WTC11 (cell line): ENCODE data around the gene SRGAP1. TPM values are rescaled to one million over a fixed set of nuclear protein-coding genes. Genes with fewer than 3 reads are reported as not detected.

Experiments
- ATAC-seq: fragments of 200-7000 bp; cut with Tn5 transposase; 2 replicates; pipeline ENCODE4 v1.10.0; 2021; ENCODE audit warnings: mild to moderate bottlenecking, moderate library complexity
- CTCF ChIA-PET: fragments of 300-600 bp; sonication (Branson Sonifier 250); formaldehyde crosslinking; loops from one replicate; lab custom pipeline; 2021; ENCODE audit warnings: antibody characterized with exemption; lab: Charles Lee
- POLR2A ChIA-PET: fragments of 350-600 bp; sonication (Branson Sonifier 250); formaldehyde crosslinking; loops from one replicate; lab custom pipeline; 2021; ENCODE audit warnings: antibody characterized with exemption; lab: Charles Lee
- DNase-seq: peaks from one replicate; pipeline ENCODE4 v3.0.0; 2021; ENCODE audit warnings: low spot score
- H3K27ac Mint-ChIP-seq: 2 replicates; pipeline ENCODE4 v1.8.0; 2021; ENCODE audit warnings: mixed read lengths
- H3K27me3 Mint-ChIP-seq: 2 replicates; pipeline ENCODE4 v1.8.0; 2021; ENCODE audit warnings: low read depth, mild to moderate bottlenecking, moderate library complexity, mixed read lengths
- H3K36me3 Mint-ChIP-seq: 2 replicates; pipeline ENCODE4 v1.8.0; 2021; ENCODE audit warnings: mixed read lengths
- H3K4me1 Mint-ChIP-seq: 2 replicates; pipeline ENCODE4 v1.8.0; 2022; ENCODE audit warnings: mixed read lengths
- H3K4me3 Mint-ChIP-seq: 2 replicates; pipeline ENCODE4 v1.8.0; 2021; ENCODE audit warnings: mild to moderate bottlenecking, moderate library complexity, mixed read lengths
- H3K9me3 Mint-ChIP-seq: 2 replicates; pipeline ENCODE4 v1.8.0; 2021; ENCODE audit warnings: mixed read lengths
- CDX4 ChIP-seq: fragments of 250-450 bp; sonication (Bioruptor Pico); IDR thresholded peaks from 2 replicates; pipeline ENCODE4 v1.9.0; 2021; ENCODE audit warnings: moderate library complexity, mild to moderate bottlenecking, inconsistent platforms, borderline replicate concordance
- CTCF ChIP-seq: fragments of 200-600 bp; IDR thresholded peaks from 2 replicates; pipeline ENCODE4 v1.8.0; 2022; ENCODE audit warnings: antibody characterized with exemption
- ELF4 ChIP-seq: sonication (generic); formaldehyde crosslinking; IDR thresholded peaks from 2 replicates; pipeline ENCODE4 v1.8.1; 2022; ENCODE audit warnings: low read depth, mild to moderate bottlenecking, moderate library complexity, missing genetic modification reagents
- FOXP1 ChIP-seq: sonication (generic); formaldehyde crosslinking; IDR thresholded peaks from 2 replicates; pipeline ENCODE4 v1.8.0; 2022; ENCODE audit warnings: missing genetic modification reagents, mild to moderate bottlenecking, moderate library complexity, borderline replicate concordance
- JAZF1 ChIP-seq: fragments of 250-450 bp; sonication (Bioruptor Pico); IDR thresholded peaks from 2 replicates; pipeline ENCODE4 v1.9.0; 2021; ENCODE audit warnings: moderate library complexity, mild to moderate bottlenecking, inconsistent platforms
- NFYB ChIP-seq: sonication (generic); formaldehyde crosslinking; conservative IDR thresholded peaks from 2 replicates; pipeline ENCODE4 v1.8.0; 2022; ENCODE audit warnings: low read depth, missing genetic modification reagents
- OVOL2 ChIP-seq: fragments of 250-450 bp; sonication (Bioruptor Pico); IDR thresholded peaks from 2 replicates; pipeline ENCODE4 v1.9.0; 2021; ENCODE audit warnings: mild to moderate bottlenecking, borderline replicate concordance
- TEAD4 ChIP-seq: sonication (generic); formaldehyde crosslinking; IDR thresholded peaks from 2 replicates; pipeline ENCODE4 v1.8.0; 2022; ENCODE audit warnings: mild to moderate bottlenecking, missing genetic modification reagents
- USF1 ChIP-seq: sonication (generic); formaldehyde crosslinking; IDR thresholded peaks from 2 replicates; pipeline ENCODE4 v1.8.0; 2022; ENCODE audit warnings: mild to moderate bottlenecking, missing genetic modification reagents
- ZNF232 ChIP-seq: sonication (generic); formaldehyde crosslinking; IDR thresholded peaks from 2 replicates; pipeline ENCODE4 v1.8.0; 2022; ENCODE audit warnings: mild to moderate bottlenecking, missing genetic modification reagents
- ZNF317 ChIP-seq: sonication (generic); formaldehyde crosslinking; IDR thresholded peaks from 2 replicates; pipeline ENCODE4 v1.8.1; 2023; ENCODE audit warnings: low read depth, mild to moderate bottlenecking, moderate library complexity, missing genetic modification reagents, borderline replicate concordance
- ZNF396 ChIP-seq: fragments of 250-450 bp; sonication (Bioruptor Pico); IDR thresholded peaks from 2 replicates; pipeline ENCODE4 v1.8.0; 2021; ENCODE audit warnings: mild to moderate bottlenecking, moderate library complexity, borderline replicate concordance
- ZNF423 ChIP-seq: fragments of 250-450 bp; sonication (Bioruptor Pico); IDR thresholded peaks from 2 replicates; pipeline ENCODE4 v2.1.2; 2022; ENCODE audit warnings: mild to moderate bottlenecking, moderate library complexity
- ZNF532 ChIP-seq: fragments of 250-450 bp; sonication (Bioruptor Pico); IDR thresholded peaks from 2 replicates; pipeline ENCODE4 v1.9.0; 2021; ENCODE audit warnings: mild to moderate bottlenecking, borderline replicate concordance
- total RNA-seq: library from RNA; stranded (reverse); gene quantifications from 3 replicates; pipeline ENCODE4 v1.2.3, GENCODE V29; 2021
- TF ChIP-seq, protein P1 (sequence below): sonication (generic); formaldehyde crosslinking; IDR thresholded peaks from 2 replicates; pipeline ENCODE4 v1.8.1; 2022; ENCODE audit warnings: missing genetic modification reagents, borderline replicate concordance
- TF ChIP-seq, protein P2 (sequence below): fragments of 250-450 bp; sonication (Bioruptor Pico); conservative IDR thresholded peaks from 2 replicates; pipeline ENCODE4 v1.9.0; 2021; ENCODE audit warnings: mild to moderate bottlenecking
- TF ChIP-seq, protein P3 (sequence below): sonication (generic); formaldehyde crosslinking; IDR thresholded peaks from 2 replicates; pipeline ENCODE4 v1.8.1; 2023; ENCODE audit warnings: mild to moderate bottlenecking, moderate library complexity, missing genetic modification reagents
- TF ChIP-seq, protein P4 (sequence below): sonication (generic); formaldehyde crosslinking; IDR thresholded peaks from 2 replicates; pipeline ENCODE4 v1.8.1; 2023; ENCODE audit warnings: mild to moderate bottlenecking, missing genetic modification reagents, borderline replicate concordance
- TF ChIP-seq, protein P5 (sequence below): sonication (generic); formaldehyde crosslinking; IDR thresholded peaks from 2 replicates; pipeline ENCODE4 v1.8.1; 2023; ENCODE audit warnings: mild to moderate bottlenecking, missing genetic modification reagents, moderate library complexity

SRGAP1 gene
- total RNA-seq, 1 experiment from 2014 or later: 10.3 TPM

GRCh38 chr12:63867053-63867452 lies 22.6 kb downstream of the SRGAP1 start:
- Mint-ChIP-seq H3K9me3 (no peaks in the 10 kb centered on the region), H3K27ac (peak overlapping the region; percentile 33; the same call in 1 of the 2 replicates), H3K4me1 (peaks cover 83% of the 10 kb centered on the region), H3K36me3 (no peaks in the 10 kb centered on the region), H3K27me3 (no peaks in the 10 kb centered on the region), H3K4me3 (no peak overlapping the region)
- CTCF ChIA-PET: interaction anchor here (1.6 kb wide), 1 partner anchor 22 kb away, joined by 5 read pairs; the partner anchor contains the start of gene SRGAP1
- DNase-seq (no peak), ATAC-seq (no peak)
- POLR2A ChIA-PET: no interaction called here
- no peak for TF ChIP-seq CDX4 (CRISPR knock-in tag)
- no peak for TF ChIP-seq ZNF423 (CRISPR knock-in tag)
- TF ChIP-seq, protein P1, sequence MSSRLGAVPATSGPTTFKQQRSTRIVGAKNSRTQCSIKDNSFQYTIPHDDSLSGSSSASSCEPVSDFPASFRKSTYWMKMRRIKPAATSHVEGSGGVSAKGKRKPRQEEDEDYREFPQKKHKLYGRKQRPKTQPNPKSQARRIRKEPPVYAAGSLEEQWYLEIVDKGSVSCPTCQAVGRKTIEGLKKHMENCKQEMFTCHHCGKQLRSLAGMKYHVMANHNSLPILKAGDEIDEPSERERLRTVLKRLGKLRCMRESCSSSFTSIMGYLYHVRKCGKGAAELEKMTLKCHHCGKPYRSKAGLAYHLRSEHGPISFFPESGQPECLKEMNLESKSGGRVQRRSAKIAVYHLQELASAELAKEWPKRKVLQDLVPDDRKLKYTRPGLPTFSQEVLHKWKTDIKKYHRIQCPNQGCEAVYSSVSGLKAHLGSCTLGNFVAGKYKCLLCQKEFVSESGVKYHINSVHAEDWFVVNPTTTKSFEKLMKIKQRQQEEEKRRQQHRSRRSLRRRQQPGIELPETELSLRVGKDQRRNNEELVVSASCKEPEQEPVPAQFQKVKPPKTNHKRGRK (CRISPR knock-in tag): no peak
- TF ChIP-seq, protein P2, sequence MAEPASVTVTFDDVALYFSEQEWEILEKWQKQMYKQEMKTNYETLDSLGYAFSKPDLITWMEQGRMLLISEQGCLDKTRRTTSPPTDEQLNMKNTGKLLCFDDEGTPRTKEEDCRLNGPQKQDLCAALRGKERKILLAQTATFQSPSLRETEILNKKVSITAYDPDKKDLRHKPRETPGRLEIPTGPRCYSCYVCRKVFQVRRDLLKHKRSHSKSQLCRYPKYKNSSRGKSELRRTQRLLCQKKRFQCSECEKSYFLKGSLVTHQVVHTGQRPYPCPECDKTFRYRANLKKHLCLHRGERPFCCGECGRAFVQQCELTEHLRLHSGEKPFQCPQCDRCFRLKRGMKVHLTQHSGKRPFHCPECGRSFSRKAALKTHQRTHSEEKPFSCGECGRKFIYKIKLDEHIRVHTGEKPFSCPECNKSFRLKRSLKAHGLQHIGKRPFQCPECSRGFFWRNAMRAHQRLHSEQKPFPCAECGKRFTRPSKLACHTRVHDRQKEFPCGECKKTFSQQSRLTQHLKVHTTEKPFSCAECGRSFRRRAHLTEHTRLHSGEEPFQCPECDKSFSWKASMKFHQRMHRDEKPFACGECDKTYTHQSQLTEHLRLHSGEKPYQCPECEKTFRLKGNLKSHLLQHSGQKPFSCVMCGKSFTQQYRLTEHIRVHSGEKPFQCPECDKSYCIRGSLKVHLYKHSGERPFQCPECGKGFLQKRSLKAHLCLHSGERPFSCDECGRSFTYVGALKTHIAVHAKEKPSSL (CRISPR knock-in tag): no peak
- TF ChIP-seq TEAD4: no peak
- TF ChIP-seq USF1 (CRISPR knock-in tag): no peak
- TF ChIP-seq, protein P3, sequence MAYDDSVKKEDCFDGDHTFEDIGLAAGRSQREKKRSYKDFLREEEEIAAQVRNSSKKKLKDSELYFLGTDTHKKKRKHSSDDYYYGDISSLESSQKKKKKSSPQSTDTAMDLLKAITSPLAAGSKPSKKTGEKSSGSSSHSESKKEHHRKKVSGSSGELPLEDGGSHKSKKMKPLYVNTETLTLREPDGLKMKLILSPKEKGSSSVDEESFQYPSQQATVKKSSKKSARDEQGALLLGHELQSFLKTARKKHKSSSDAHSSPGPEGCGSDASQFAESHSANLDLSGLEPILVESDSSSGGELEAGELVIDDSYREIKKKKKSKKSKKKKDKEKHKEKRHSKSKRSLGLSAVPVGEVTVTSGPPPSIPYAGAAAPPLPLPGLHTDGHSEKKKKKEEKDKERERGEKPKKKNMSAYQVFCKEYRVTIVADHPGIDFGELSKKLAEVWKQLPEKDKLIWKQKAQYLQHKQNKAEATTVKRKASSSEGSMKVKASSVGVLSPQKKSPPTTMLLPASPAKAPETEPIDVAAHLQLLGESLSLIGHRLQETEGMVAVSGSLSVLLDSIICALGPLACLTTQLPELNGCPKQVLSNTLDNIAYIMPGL: no peak
- TF ChIP-seq ELF4 (CRISPR knock-in tag): no peak
- TF ChIP-seq, protein P4, sequence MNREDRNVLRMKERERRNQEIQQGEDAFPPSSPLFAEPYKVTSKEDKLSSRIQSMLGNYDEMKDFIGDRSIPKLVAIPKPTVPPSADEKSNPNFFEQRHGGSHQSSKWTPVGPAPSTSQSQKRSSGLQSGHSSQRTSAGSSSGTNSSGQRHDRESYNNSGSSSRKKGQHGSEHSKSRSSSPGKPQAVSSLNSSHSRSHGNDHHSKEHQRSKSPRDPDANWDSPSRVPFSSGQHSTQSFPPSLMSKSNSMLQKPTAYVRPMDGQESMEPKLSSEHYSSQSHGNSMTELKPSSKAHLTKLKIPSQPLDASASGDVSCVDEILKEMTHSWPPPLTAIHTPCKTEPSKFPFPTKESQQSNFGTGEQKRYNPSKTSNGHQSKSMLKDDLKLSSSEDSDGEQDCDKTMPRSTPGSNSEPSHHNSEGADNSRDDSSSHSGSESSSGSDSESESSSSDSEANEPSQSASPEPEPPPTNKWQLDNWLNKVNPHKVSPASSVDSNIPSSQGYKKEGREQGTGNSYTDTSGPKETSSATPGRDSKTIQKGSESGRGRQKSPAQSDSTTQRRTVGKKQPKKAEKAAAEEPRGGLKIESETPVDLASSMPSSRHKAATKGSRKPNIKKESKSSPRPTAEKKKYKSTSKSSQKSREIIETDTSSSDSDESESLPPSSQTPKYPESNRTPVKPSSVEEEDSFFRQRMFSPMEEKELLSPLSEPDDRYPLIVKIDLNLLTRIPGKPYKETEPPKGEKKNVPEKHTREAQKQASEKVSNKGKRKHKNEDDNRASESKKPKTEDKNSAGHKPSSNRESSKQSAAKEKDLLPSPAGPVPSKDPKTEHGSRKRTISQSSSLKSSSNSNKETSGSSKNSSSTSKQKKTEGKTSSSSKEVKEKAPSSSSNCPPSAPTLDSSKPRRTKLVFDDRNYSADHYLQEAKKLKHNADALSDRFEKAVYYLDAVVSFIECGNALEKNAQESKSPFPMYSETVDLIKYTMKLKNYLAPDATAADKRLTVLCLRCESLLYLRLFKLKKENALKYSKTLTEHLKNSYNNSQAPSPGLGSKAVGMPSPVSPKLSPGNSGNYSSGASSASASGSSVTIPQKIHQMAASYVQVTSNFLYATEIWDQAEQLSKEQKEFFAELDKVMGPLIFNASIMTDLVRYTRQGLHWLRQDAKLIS (CRISPR knock-in tag): no peak
- TF ChIP-seq ZNF396 (CRISPR knock-in tag): no peak
- no peak for TF ChIP-seq JAZF1
- TF ChIP-seq NFYB (CRISPR knock-in tag): no peak
- no peak for TF ChIP-seq ZNF532 (CRISPR knock-in tag)
- no peak for TF ChIP-seq ZNF317 (CRISPR knock-in tag)
- TF ChIP-seq, protein P5, sequence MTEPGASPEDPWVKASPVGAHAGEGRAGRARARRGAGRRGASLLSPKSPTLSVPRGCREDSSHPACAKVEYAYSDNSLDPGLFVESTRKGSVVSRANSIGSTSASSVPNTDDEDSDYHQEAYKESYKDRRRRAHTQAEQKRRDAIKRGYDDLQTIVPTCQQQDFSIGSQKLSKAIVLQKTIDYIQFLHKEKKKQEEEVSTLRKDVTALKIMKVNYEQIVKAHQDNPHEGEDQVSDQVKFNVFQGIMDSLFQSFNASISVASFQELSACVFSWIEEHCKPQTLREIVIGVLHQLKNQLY: no peak
- TF ChIP-seq OVOL2 (CRISPR knock-in tag): no peak
- no peak for TF ChIP-seq FOXP1 (CRISPR knock-in tag)
- TF ChIP-seq CTCF: no peak
- no peak for TF ChIP-seq ZNF232 (CRISPR knock-in tag)
